Heart left ventricle (tissue), 13 donors: Measurements from ENCODE around the gene ABO.

Source experiments
- POLR2A ChIP-seq, 2 donors: fragments of 450-650 bp; IDR thresholded peaks; one replicate each; pipeline ENCODE4 v1.6.1; 2017; ENCODE audit warnings: antibody characterized with exemption in 2 of 2, mild to moderate bottlenecking in 2 of 2, moderate library complexity in 2 of 2
- TF ChIP-seq, protein P1 (sequence below), 12 donors: fragments of 200-600 bp; sonication (generic) in 4 of 12; IDR thresholded peaks; one replicate each; pipeline versions ENCODE4 v1.5.0 to v1.8.0; 2018 to 2022; ENCODE audit warnings: antibody characterized with exemption in 12 of 12, mild to moderate bottlenecking in 5 of 12
- donor health status: ischemic (EF 13 %, LVEDD 7.1; RV severe dilation, severe dysfunction).
- donor health status: DM: no; HTN: yes; CAD: no.
- donor health status: DM: no; HTN: no; CAD: no.
- donor health status: ischemic (EF 25% LVEDD 6.9; RV normal size, moderate dysfunction).
- donor health status: ischemic (EF 25% LVEDD 5.7; RV mildly dilated, moderate dysfunction).
- donor health status: ischemic (EF 35%, LVEDD 5.7; RV mildly dilated, moderate dysfunction).
- donor health status: nonischemic (EF 11% LVEDD 7.7; RV severe dilation, severe dysfunction).
- donor health status: DM: yes; HTN: yes; CAD: no.
- donor health status: PGD.
- donor health status: ischemic (EF 29% LVEDD 5.4; RV normal size, mild dysfunction).
- donor health status: nonischemic (EF 23%, LVEDD 6.1; RV moderate dilation, normal function).

GRCh38 chr9:133261753-133262120 is 13.3 kb downstream of the ABO start:
- TF ChIP-seq, protein P1, sequence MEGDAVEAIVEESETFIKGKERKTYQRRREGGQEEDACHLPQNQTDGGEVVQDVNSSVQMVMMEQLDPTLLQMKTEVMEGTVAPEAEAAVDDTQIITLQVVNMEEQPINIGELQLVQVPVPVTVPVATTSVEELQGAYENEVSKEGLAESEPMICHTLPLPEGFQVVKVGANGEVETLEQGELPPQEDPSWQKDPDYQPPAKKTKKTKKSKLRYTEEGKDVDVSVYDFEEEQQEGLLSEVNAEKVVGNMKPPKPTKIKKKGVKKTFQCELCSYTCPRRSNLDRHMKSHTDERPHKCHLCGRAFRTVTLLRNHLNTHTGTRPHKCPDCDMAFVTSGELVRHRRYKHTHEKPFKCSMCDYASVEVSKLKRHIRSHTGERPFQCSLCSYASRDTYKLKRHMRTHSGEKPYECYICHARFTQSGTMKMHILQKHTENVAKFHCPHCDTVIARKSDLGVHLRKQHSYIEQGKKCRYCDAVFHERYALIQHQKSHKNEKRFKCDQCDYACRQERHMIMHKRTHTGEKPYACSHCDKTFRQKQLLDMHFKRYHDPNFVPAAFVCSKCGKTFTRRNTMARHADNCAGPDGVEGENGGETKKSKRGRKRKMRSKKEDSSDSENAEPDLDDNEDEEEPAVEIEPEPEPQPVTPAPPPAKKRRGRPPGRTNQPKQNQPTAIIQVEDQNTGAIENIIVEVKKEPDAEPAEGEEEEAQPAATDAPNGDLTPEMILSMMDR (IDR thresholded peaks at IDR 0.05), result no peak
- no peak for TF ChIP-seq POLR2A (IDR thresholded peaks at IDR 0.05)
